Measurements from ENCODE around the gene RARA.

Gene RARA

GRCh38 chr17:40314584-40314956 lies 5.6 kb downstream of the RARA start:
- peaks cover 35% of the 10 kb centered on the region for H3K4me1 ChIP-seq (ENCODE audit: insufficient read depth, low read length)
- no peaks in the 10 kb centered on the region for H3K36me3 ChIP-seq (ENCODE audit: insufficient read depth, low read length)
- H3K4me3 ChIP-seq (ENCODE audit: low read length) = no peak overlapping the region
- no peaks in the 10 kb centered on the region for H3K9me3 ChIP-seq (ENCODE audit: low read length)
- H2AFZ ChIP-seq (ENCODE audit: low read depth, low read length) = no peak overlapping the region
- no peaks in the 10 kb centered on the region for H3K27me3 ChIP-seq (ENCODE audit: insufficient read depth, low read length)

DNA sequence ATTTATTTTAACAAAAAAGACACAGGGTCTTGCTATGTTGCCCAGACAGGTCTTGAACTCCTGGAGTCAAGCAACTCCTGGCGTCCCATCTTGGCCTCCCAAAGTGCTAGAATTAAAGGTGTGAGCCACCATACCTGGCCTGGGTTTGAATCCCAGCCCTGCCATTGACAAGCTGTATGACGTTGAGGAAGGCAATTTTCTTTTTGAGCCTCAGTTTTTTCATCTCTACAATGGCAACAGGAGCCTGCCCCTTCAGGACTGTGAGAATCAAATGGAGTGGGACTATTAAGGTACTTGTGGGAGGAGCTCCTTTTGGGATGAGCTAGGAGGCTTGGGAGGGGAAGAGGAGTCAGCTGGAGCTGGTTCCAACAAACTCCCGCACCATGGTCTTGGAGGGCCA lies 6.2 kb downstream of the RARA start:
- Histone ChIP-seq H3K4me1 (ENCODE audit: insufficient read depth, low read length) (peaks cover 31% of the 10 kb centered on the region), H3K36me3 (ENCODE audit: insufficient read depth, low read length) (no peaks in the 10 kb centered on the region), H3K27me3 (ENCODE audit: insufficient read depth, low read length) (no peaks in the 10 kb centered on the region), H3K4me3 (ENCODE audit: low read length) (no peak overlapping the region), H2AFZ (ENCODE audit: low read depth, low read length) (no peak overlapping the region), H3K9me3 (ENCODE audit: low read length) (no peaks in the 10 kb centered on the region)

DNA sequence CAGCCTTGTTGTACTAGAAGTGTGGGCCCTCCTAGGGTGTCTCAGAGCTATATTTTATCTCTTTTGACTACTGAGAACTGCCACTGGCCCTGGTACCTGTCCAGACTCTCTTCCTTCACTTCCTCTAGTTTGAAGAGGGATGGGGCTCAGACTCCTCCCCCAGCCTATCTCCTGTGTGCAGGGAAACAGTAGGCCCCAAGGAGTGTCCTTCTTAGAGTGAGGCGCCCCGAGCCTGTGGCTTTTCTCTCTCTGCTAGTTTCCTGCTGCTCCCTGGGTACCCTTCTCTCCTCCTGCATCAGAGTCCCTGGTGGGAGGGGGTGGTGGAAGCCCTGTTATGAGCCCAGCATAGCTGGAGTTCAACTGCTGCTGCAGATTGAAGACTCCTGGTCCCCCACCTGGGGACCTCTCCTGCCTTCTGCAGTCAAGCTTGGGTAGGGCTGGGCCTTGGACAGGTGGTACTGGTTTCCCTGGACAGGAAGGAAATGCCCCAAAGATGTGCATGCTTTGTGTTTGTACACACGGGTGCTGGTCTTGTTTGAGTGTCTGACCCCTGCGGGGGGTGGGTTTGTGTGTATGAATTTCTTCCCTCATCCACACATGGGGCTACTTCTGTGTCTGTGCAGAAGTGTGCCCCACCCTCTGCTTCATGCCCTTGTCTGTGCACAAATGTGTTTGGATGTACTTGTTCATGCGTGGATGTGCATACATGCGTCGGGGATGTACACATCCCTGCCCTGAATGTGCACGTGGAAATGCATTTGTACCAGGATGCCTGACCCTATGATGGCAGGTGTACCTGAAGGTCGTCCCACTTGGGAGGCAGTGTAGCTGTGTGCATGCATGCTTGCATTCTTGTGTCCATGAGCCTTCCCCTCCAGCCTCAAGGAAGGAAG lies 6.9 kb downstream of the RARA start:
- no peak overlapping the region for H2AFZ ChIP-seq (ENCODE audit: low read depth, low read length)
- no peaks in the 10 kb centered on the region for H3K9me3 ChIP-seq (ENCODE audit: low read length)
- no peaks in the 10 kb centered on the region for H3K27me3 ChIP-seq (ENCODE audit: insufficient read depth, low read length)
- no peak overlapping the region for H3K4me3 ChIP-seq (ENCODE audit: low read length)
- peaks cover 30% of the 10 kb centered on the region for H3K4me1 ChIP-seq (ENCODE audit: insufficient read depth, low read length)
- no peaks in the 10 kb centered on the region for H3K36me3 ChIP-seq (ENCODE audit: insufficient read depth, low read length)

DNA sequence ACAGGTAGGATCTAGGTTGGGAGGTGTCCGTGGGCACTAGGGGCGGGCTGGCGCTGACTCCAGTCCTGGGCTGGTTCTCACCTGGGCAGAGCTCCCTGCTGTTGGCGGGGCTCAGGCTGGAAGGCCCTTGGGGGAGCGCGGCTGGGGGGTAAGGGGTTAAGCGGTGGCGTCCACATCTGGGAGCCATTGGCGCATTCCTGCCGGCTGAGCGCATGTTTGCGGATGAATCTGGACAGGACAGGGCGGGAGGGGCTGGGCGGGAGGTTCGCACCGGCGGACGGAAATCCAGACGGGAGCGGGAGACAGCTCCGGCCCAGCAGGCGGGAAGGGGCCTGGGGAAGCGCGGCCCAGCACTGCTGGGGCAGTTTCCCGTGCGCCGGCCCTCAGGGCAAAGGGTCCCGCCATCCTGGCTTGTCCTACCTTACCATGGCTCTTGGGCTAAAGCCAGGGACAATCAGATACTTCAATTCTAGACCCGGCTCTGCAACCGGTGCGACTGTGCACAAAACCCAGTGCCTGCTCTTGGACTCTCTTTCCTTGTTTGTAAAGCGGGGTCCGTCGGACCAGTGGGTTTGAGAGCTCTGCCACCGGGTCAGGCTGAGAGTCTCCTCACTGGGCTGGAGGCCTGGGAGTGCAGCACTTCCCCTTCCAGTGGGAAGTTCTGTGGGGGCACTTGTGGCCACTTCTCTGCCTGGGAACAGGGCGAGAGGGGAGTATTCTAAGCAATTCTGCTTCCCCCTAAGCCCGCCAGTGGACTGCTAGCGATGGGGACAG lies 7.8 kb downstream of the RARA start:
- Histone ChIP-seq H3K4me3 (ENCODE audit: low read length) (peak overlapping the region; percentile 34), H3K9me3 (ENCODE audit: low read length) (no peaks in the 10 kb centered on the region), H3K36me3 (ENCODE audit: insufficient read depth, low read length) (no peaks in the 10 kb centered on the region), H2AFZ (ENCODE audit: low read depth, low read length) (peak overlapping the region; percentile 43), H3K4me1 (ENCODE audit: insufficient read depth, low read length) (peaks cover 33% of the 10 kb centered on the region), H3K27me3 (ENCODE audit: insufficient read depth, low read length) (no peaks in the 10 kb centered on the region)

- Histone ChIP-seq H3K36me3 (ENCODE audit: insufficient read depth, low read length) (no peaks in the 10 kb centered on the region), H3K27me3 (ENCODE audit: insufficient read depth, low read length) (no peaks in the 10 kb centered on the region), H3K4me1 (ENCODE audit: insufficient read depth, low read length) (peaks cover 40% of the 10 kb centered on the region), H3K9me3 (ENCODE audit: low read length) (no peaks in the 10 kb centered on the region), H3K4me3 (ENCODE audit: low read length) (peak overlapping the region; percentile 36), H2AFZ (ENCODE audit: low read depth, low read length) (peak overlapping the region; percentile 94)
These were observed 8.4 kb downstream of the RARA start for GRCh38 chr17:40317345-40317873.

DNA sequence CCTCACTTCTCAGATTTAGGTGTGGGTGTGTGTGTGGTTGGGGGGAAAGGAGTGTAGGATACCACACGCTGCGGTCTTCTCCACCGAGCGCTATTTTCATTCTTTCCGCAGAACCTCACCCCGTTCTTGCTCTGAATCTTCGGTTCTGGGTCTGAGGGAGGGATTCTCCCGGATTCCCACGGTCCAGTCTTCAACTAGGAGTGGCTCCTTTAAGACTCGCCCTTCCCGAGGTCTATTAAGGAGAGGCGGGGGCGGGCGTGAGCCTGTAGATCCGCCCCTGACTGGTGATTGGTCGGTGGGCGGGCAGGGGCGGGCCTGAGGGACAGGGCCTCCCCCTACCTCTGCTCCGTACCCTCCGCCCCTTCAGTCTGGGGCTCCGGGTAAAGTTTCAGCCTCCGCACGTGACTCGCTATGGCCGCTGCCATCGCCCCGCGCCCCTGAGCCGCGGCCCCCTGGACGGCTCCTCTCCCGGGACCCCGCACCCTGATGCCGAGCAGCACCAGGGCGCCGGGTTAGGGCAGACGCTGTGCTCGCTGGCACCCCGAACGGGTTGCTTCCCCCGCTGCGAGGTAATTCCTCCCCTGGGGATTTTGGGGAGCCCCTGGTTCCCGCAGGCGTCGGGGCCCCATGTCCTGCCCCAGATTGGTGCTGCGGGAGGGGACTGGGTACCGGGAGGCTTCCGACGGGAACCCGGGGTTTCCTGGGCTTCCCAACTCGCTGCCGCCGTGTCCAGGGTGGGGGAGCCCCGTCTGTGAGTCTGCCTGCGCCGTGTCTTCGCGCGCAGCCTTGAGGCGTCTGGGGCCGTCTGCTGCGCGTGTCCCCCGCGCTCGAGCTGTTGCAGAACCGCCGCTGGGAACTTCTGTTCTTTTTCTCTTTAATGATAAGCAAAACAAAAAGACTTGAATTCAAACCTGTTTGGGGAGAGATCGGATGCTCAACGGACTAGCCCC lies 9.2 kb downstream of the RARA start:
- H3K27me3 ChIP-seq (ENCODE audit: insufficient read depth, low read length) = no peaks in the 10 kb centered on the region
- peak overlapping the region; percentile 78 for H3K4me3 ChIP-seq (ENCODE audit: low read length)
- peaks cover 47% of the 10 kb centered on the region for H3K4me1 ChIP-seq (ENCODE audit: insufficient read depth, low read length)
- H2AFZ ChIP-seq (ENCODE audit: low read depth, low read length) = peak overlapping the region; percentile 94
- no peaks in the 10 kb centered on the region for H3K9me3 ChIP-seq (ENCODE audit: low read length)
- H3K36me3 ChIP-seq (ENCODE audit: insufficient read depth, low read length) = no peaks in the 10 kb centered on the region

DNA sequence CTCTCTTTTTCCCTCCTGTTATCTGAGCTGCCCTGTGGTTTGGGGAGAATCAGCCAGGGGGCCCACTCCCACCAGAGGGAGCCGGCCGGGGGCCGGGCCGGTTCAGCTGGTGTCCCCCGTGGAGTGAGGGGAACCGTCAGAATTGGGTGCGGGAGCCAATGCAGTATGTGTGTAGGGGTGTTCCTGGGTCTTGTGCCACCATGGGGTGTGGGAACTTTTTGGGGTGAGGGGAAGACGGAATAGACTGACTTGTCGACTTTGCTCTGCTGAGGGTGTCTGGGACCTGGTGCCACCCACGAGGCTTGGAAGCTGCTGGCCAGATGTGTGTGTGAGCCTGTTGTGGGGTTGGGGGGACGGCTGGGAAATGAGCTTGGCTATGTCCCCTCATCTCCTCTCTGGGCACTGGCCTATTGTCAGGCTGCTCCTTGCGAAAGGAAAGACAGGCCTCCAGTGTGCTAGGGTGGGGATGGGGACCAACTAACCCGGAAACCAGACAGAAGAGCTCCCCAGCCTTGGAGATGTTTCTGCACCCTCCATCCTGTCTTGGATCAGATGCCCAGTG lies 9.9 kb downstream of the RARA start:
- peak overlapping the region; percentile 78 for H3K4me3 ChIP-seq (ENCODE audit: low read length)
- H2AFZ ChIP-seq (ENCODE audit: low read depth, low read length) = peak overlapping the region; percentile 94
- H3K4me1 ChIP-seq (ENCODE audit: insufficient read depth, low read length) = peaks cover 51% of the 10 kb centered on the region

DNA sequence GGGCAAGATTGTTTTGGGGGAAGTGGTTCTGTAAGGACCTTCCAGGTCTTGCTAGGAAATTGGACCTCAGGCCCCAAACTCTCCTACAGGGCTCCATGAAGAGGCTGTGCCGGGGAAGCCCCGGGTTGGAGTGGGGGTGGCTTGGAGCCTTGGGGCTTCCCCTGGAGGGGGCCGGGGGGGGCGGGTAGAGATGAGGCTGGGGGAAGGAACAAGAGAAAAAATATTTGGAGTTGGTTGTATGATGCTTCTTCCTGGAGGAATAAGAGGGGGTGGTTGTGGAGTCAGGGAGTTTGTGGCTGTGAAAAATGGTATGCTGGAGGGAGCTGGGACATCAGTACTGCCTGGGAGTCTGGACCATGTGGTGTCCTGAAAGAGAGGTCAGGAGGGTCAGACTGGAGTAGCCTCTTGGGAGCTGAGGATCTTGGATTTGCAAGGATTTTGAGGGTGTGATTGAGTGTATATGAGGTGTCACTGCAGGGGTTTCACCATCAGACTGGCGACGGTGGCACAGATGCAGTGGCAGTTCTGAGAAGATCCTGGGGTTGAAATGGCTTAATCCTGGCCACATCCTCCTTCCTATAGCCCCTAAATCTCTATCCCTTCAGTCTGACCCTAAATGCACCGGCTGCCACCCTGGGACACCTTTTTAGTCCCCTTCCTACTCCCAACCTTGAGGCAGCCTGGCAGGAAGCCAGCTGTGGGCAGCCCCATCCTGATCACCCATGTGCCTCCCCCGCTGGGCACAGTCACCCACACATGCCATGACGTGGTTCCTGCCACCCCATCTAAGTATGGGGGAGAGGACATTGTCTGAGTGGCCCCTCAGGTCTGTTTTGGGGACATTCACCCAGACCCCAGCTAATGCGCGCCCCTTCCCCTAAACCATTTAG lies 10.9 kb downstream of the RARA start:
- no peaks in the 10 kb centered on the region for H3K27me3 ChIP-seq (ENCODE audit: insufficient read depth, low read length)
- no peaks in the 10 kb centered on the region for H3K36me3 ChIP-seq (ENCODE audit: insufficient read depth, low read length)
- no peak overlapping the region for H3K4me3 ChIP-seq (ENCODE audit: low read length)
- H3K4me1 ChIP-seq (ENCODE audit: insufficient read depth, low read length) = peaks cover 51% of the 10 kb centered on the region
- H2AFZ ChIP-seq (ENCODE audit: low read depth, low read length) = no peak overlapping the region
- H3K9me3 ChIP-seq (ENCODE audit: low read length) = no peaks in the 10 kb centered on the region

More for the DNA sequence above, 9.9 kb downstream of the RARA start:
- no peaks in the 10 kb centered on the region for H3K27me3 ChIP-seq (ENCODE audit: insufficient read depth, low read length)
- H3K9me3 ChIP-seq (ENCODE audit: low read length) = no peaks in the 10 kb centered on the region
- H3K36me3 ChIP-seq (ENCODE audit: insufficient read depth, low read length) = no peaks in the 10 kb centered on the region

GRCh38 chr17:40320756-40321523 lies 12.0 kb downstream of the RARA start:
- H3K4me3 ChIP-seq (ENCODE audit: low read length) = no peak overlapping the region
- H2AFZ ChIP-seq (ENCODE audit: low read depth, low read length) = no peak overlapping the region
- peaks cover 49% of the 10 kb centered on the region for H3K4me1 ChIP-seq (ENCODE audit: insufficient read depth, low read length)
- no peaks in the 10 kb centered on the region for H3K36me3 ChIP-seq (ENCODE audit: insufficient read depth, low read length)
- no peaks in the 10 kb centered on the region for H3K27me3 ChIP-seq (ENCODE audit: insufficient read depth, low read length)
- H3K9me3 ChIP-seq (ENCODE audit: low read length) = no peaks in the 10 kb centered on the region

DNA sequence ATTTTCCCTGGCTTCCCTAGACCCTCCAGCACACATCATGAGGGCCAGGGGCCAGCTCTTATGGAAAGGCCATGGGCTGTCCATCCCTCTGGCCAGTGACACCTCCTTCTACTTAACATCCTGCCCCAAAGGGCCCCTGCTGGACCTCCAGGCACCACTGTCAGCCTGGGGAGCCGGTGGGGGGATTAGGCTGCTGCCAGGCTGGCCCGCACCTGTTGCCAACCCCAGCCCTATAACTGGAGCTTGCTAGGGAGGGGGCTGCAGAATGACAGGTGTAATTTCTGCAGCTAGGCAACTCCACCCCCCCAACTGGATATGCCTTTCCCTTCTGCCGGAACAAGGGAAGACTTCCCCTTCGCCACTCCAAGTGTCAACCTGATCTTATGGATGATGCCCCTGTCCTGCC lies 12.5 kb downstream of the RARA start:
- no peaks in the 10 kb centered on the region for H3K27me3 ChIP-seq (ENCODE audit: insufficient read depth, low read length)
- no peak overlapping the region for H2AFZ ChIP-seq (ENCODE audit: low read depth, low read length)
- H3K36me3 ChIP-seq (ENCODE audit: insufficient read depth, low read length) = no peaks in the 10 kb centered on the region
- H3K4me1 ChIP-seq (ENCODE audit: insufficient read depth, low read length) = peaks cover 43% of the 10 kb centered on the region
- H3K4me3 ChIP-seq (ENCODE audit: low read length) = no peak overlapping the region
- H3K9me3 ChIP-seq (ENCODE audit: low read length) = no peaks in the 10 kb centered on the region

DNA sequence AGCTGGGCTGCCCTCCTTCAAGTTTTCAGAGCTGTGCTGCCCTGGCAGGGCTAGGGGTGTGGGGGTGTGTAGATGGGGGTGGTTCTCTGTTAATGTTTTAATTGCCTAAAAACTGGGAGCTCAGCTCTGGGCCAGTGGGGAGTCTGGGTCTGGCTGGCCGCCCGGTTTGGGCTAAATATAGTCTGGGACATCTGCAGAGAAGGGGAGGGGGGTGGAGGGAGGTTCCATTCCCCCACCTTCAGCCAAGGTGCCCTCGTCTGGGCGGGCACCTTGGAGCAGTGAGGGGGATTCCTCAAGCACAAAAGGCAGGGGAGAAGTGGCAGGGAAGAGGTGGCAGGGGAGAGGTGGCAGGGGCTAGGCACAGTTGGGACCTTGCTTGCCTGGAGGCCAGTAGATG lies 13.0 kb downstream of the RARA start:
- H3K27me3 ChIP-seq (ENCODE audit: insufficient read depth, low read length) = no peaks in the 10 kb centered on the region
- no peaks in the 10 kb centered on the region for H3K36me3 ChIP-seq (ENCODE audit: insufficient read depth, low read length)
- H3K9me3 ChIP-seq (ENCODE audit: low read length) = no peaks in the 10 kb centered on the region
- peaks cover 39% of the 10 kb centered on the region for H3K4me1 ChIP-seq (ENCODE audit: insufficient read depth, low read length)
- no peak overlapping the region for H3K4me3 ChIP-seq (ENCODE audit: low read length)
- no peak overlapping the region for H2AFZ ChIP-seq (ENCODE audit: low read depth, low read length)

Data from neuron (in vitro differentiated cells).